PFSK-1 (cell line): Measurements from ENCODE around the gene CXCL14.

Experiments used
- POLR2AphosphoS5 ChIP-seq: IDR thresholded peaks from 2 replicates; pipeline ENCODE4 v1.6.1; 2012; ENCODE audit warnings: low read depth, mild to moderate bottlenecking, control low read depth, low read length, moderate library complexity
- REST ChIP-seq, 2 experiments: IDR thresholded peaks; 2 replicates each; pipeline versions ENCODE4 v1.6.1 to v1.8.0; 2011 to 2012; ENCODE audit warnings: low read depth in 2 of 2, low read length in 2 of 2, control low read depth in 1 of 2, inconsistent platforms in 1 of 2, mild to moderate bottlenecking in 1 of 2, moderate library complexity in 1 of 2; ENCODE audit not compliant: insufficient read depth in 1 of 2
- SIN3A ChIP-seq: IDR thresholded peaks from 2 replicates; pipeline ENCODE4 v1.6.1; 2012; ENCODE audit warnings: mild to moderate bottlenecking, low read length, moderate library complexity, borderline replicate concordance; ENCODE audit not compliant: insufficient read depth
- TAF1 ChIP-seq: IDR thresholded peaks from 2 replicates; pipeline ENCODE4 v1.6.1; 2012; ENCODE audit warnings: low read length, control low read depth, borderline replicate concordance; ENCODE audit not compliant: insufficient read depth

- TF ChIP-seq SIN3A = no peak
- no peak for TF ChIP-seq POLR2AphosphoS5
- no peak for TF ChIP-seq TAF1
- no peak for TF ChIP-seq REST (IDR thresholded peaks at IDR 0.05; ENCODE audit: insufficient read depth in 1 of 2, low read depth in 2 of 2, low read length in 2 of 2)
Observed at GRCh38 chr5:135556620-135557019, 22.2 kb downstream of the CXCL14 start.
